Progenitor cell of endocrine pancreas (in vitro differentiated cells): ENCODE measurements around the gene ARSJ. TPM values are rescaled to one million over a fixed set of nuclear protein-coding genes. Genes with fewer than 3 reads are reported as not detected.
"Not testable (repeated sequence)": the region's sequence is repeated elsewhere in the genome, so short reads cannot be mapped to it uniquely, and the experiment has no call there.

Experiments
- DNase-seq: peaks from one replicate; pipeline ENCODE4 v3.0.0; 2021; ENCODE audit warnings: low spot score; ENCODE audit not compliant: unreplicated experiment
- H3K27ac Mint-ChIP-seq: 2 replicates; pipeline ENCODE4 v1.8.0; 2021; ENCODE audit warnings: mild to moderate bottlenecking, moderate library complexity, mixed read lengths
- H3K27me3 Mint-ChIP-seq: 2 replicates; pipeline ENCODE4 v1.8.0; 2021; ENCODE audit warnings: mixed read lengths
- H3K36me3 Mint-ChIP-seq: 2 replicates; pipeline ENCODE4 v1.8.0; 2022; ENCODE audit warnings: mixed read lengths; ENCODE audit not compliant: insufficient read depth
- H3K4me1 Mint-ChIP-seq: 2 replicates; pipeline ENCODE4 v1.8.0; 2021; ENCODE audit warnings: low read depth, mixed read lengths
- H3K4me3 Mint-ChIP-seq: 2 replicates; pipeline ENCODE4 v1.8.0; 2021; ENCODE audit warnings: low read depth, mild to moderate bottlenecking, moderate library complexity, mixed read lengths
- H3K9me3 Mint-ChIP-seq: 2 replicates; pipeline ENCODE4 v1.8.0; 2021; ENCODE audit warnings: low read depth, mixed read lengths
- total RNA-seq: library from RNA; stranded (reverse); gene quantifications from 2 replicates; pipeline ENCODE4 v1.2.1, GENCODE V29; 2021
- TF ChIP-seq, protein P1 (sequence below): fragments of 200-600 bp; sonication (generic); IDR thresholded peaks from one replicate; pipeline ENCODE4 v1.5.0; 2021; ENCODE audit warnings: antibody characterized with exemption, mild to moderate bottlenecking; ENCODE audit not compliant: unreplicated experiment

The ARSJ gene
- total RNA-seq, 1 donor from 2014 or later = 0.46 TPM

GRCh38 chr4:114021451-114021850, 42.0 kb upstream of the ARSJ start:
- TF ChIP-seq, protein P1, sequence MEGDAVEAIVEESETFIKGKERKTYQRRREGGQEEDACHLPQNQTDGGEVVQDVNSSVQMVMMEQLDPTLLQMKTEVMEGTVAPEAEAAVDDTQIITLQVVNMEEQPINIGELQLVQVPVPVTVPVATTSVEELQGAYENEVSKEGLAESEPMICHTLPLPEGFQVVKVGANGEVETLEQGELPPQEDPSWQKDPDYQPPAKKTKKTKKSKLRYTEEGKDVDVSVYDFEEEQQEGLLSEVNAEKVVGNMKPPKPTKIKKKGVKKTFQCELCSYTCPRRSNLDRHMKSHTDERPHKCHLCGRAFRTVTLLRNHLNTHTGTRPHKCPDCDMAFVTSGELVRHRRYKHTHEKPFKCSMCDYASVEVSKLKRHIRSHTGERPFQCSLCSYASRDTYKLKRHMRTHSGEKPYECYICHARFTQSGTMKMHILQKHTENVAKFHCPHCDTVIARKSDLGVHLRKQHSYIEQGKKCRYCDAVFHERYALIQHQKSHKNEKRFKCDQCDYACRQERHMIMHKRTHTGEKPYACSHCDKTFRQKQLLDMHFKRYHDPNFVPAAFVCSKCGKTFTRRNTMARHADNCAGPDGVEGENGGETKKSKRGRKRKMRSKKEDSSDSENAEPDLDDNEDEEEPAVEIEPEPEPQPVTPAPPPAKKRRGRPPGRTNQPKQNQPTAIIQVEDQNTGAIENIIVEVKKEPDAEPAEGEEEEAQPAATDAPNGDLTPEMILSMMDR = no peak
- Mint-ChIP-seq H3K9me3 (no peaks in the 10 kb centered on the region), H3K4me1 (peaks cover 8% of the 10 kb centered on the region), H3K4me3 (no peak overlapping the region), H3K27me3 (no peaks in the 10 kb centered on the region), H3K27ac (no peak overlapping the region), H3K36me3 (no peaks in the 10 kb centered on the region)
- DNase-seq = no peak

GRCh38 chr4:114019969-114020358, 40.5 kb upstream of the ARSJ start:
- DNase-seq = no peak
- H3K36me3 Mint-ChIP-seq = no peaks in the 10 kb centered on the region

GRCh38 chr4:114019276-114019968, 40.0 kb upstream of the ARSJ start:
- DNase-seq = no peak
- TF ChIP-seq, protein P1 = no peak
- Mint-ChIP-seq H3K27me3 (no peaks in the 10 kb centered on the region), H3K36me3 (no peaks in the 10 kb centered on the region), H3K27ac (no peak overlapping the region), H3K9me3 (no peaks in the 10 kb centered on the region), H3K4me3 (no peak overlapping the region), H3K4me1 (peaks cover 8% of the 10 kb centered on the region)

More at GRCh38 chr4:114019969-114020358, 40.5 kb upstream of the ARSJ start:
- no peaks in the 10 kb centered on the region for H3K27me3 Mint-ChIP-seq
- H3K4me3 Mint-ChIP-seq = no peak overlapping the region
- H3K4me1 Mint-ChIP-seq = peaks cover 8% of the 10 kb centered on the region
- TF ChIP-seq, protein P1 = no peak
- no peaks in the 10 kb centered on the region for H3K9me3 Mint-ChIP-seq
- H3K27ac Mint-ChIP-seq = no peak overlapping the region

GRCh38 chr4:114017120-114017917, 37.9 kb upstream of the ARSJ start:
- Mint-ChIP-seq H3K36me3 (no peaks in the 10 kb centered on the region), H3K4me1 (peaks cover 11% of the 10 kb centered on the region), H3K9me3 (no peaks in the 10 kb centered on the region), H3K27ac (no peak overlapping the region), H3K27me3 (no peaks in the 10 kb centered on the region), H3K4me3 (no peak overlapping the region)
- no peak for DNase-seq
- TF ChIP-seq, protein P1 = no peak

- no peak for DNase-seq
- H3K9me3 Mint-ChIP-seq = peaks cover 8% of the 10 kb centered on the region
- no peaks in the 10 kb centered on the region for H3K36me3 Mint-ChIP-seq
- no peak overlapping the region for H3K27ac Mint-ChIP-seq
- no peak overlapping the region for H3K4me3 Mint-ChIP-seq
- peaks cover 9% of the 10 kb centered on the region for H3K4me1 Mint-ChIP-seq
- TF ChIP-seq, protein P1 = no peak
- peaks cover 3% of the 10 kb centered on the region for H3K27me3 Mint-ChIP-seq
These were observed 36.0 kb upstream of the ARSJ start for GRCh38 chr4:114015444-114015899.

DNA sequence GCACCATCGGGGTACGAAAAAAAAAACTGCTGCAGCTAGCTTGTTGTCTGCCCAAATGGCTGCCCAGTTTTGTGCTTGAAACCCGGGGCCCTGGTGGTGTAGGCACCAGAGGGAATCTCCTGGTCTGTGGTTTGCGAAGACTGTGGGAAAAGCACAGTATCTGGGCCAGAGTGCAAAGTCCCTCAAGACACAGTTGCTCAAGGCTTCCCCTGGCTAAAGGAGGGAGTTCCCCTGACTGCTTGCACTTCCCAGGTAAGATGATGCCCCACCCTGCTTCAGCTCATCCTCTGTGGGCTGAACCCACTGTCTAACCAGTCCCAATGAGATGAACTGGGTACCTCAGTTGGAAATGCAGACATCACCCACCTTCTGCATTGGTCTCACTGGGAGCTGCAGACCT, 33.8 kb upstream of the ARSJ start:
- not testable (repeated sequence) for H3K9me3 Mint-ChIP-seq, H3K4me1 Mint-ChIP-seq, H3K4me3 Mint-ChIP-seq, H3K27me3 Mint-ChIP-seq, H3K27ac Mint-ChIP-seq, DNase-seq, H3K36me3 Mint-ChIP-seq
